Lower leg skin (tissue), 3 donors: ENCODE results near the gene TACR1.

Source experiments
- POLR2A ChIP-seq, 2 donors: fragments of 450-650 bp; IDR thresholded peaks; one replicate each; pipeline ENCODE4 v1.6.1; 2016 to 2017; ENCODE audit warnings: antibody characterized with exemption in 2 of 2, mild to moderate bottlenecking in 1 of 2, moderate library complexity in 1 of 2
- TF ChIP-seq, protein P1 (sequence below), 3 donors: fragments of 450-650 bp; IDR thresholded peaks; one replicate each; pipeline ENCODE4 v1.5.1; 2016; ENCODE audit warnings: antibody characterized with exemption in 3 of 3, mild to moderate bottlenecking in 3 of 3, moderate library complexity in 2 of 3

DNA sequence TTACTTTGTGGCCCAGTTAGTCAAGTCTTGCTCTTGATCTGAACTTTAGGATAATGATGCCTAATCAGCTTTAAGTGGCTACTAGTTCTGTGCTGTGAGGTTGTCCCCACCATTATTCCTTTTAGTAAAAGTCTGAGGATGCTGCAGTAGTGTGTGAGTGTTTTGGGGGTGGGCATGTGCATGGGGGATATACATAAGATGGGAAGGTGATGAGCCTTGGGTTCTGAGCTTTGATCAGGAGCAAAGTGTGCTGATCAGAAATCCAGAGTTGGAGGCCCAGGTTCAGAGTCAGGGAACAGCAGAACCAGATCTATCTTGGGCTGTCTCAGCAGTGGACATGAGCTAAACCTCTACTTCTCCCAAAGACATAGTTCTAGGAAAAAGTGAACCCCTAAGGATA, 174.1 kb downstream of the TACR1 start:
- TF ChIP-seq, protein P1, sequence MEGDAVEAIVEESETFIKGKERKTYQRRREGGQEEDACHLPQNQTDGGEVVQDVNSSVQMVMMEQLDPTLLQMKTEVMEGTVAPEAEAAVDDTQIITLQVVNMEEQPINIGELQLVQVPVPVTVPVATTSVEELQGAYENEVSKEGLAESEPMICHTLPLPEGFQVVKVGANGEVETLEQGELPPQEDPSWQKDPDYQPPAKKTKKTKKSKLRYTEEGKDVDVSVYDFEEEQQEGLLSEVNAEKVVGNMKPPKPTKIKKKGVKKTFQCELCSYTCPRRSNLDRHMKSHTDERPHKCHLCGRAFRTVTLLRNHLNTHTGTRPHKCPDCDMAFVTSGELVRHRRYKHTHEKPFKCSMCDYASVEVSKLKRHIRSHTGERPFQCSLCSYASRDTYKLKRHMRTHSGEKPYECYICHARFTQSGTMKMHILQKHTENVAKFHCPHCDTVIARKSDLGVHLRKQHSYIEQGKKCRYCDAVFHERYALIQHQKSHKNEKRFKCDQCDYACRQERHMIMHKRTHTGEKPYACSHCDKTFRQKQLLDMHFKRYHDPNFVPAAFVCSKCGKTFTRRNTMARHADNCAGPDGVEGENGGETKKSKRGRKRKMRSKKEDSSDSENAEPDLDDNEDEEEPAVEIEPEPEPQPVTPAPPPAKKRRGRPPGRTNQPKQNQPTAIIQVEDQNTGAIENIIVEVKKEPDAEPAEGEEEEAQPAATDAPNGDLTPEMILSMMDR (IDR thresholded peaks at IDR 0.05) = no peak
- TF ChIP-seq POLR2A (IDR thresholded peaks at IDR 0.05) = no peak
